A673 (cell line): Measurements from ENCODE around the gene RPTOR.

Experiments
- EZH2 ChIP-seq: fragments of 200-600 bp; sonication (generic); IDR thresholded peaks from 2 replicates; pipeline ENCODE4 v1.6.1; 2017; ENCODE audit warnings: borderline replicate concordance, low read depth, mild to moderate bottlenecking, mixed read lengths, antibody characterized with exemption, low read length; ENCODE audit not compliant: poor library complexity, severe bottlenecking
- TF ChIP-seq, protein P1 (sequence below): fragments of 300-800, 200-600 bp; sonication (generic); conservative IDR thresholded peaks from 2 replicates; pipeline ENCODE4 v1.5.1; 2017; ENCODE audit warnings: low read depth, mild to moderate bottlenecking, antibody characterized with exemption, low read length, moderate library complexity, mixed read lengths

- TF ChIP-seq, protein P1, sequence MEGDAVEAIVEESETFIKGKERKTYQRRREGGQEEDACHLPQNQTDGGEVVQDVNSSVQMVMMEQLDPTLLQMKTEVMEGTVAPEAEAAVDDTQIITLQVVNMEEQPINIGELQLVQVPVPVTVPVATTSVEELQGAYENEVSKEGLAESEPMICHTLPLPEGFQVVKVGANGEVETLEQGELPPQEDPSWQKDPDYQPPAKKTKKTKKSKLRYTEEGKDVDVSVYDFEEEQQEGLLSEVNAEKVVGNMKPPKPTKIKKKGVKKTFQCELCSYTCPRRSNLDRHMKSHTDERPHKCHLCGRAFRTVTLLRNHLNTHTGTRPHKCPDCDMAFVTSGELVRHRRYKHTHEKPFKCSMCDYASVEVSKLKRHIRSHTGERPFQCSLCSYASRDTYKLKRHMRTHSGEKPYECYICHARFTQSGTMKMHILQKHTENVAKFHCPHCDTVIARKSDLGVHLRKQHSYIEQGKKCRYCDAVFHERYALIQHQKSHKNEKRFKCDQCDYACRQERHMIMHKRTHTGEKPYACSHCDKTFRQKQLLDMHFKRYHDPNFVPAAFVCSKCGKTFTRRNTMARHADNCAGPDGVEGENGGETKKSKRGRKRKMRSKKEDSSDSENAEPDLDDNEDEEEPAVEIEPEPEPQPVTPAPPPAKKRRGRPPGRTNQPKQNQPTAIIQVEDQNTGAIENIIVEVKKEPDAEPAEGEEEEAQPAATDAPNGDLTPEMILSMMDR = no peak
- TF ChIP-seq EZH2 = no peak
Measured at GRCh38 chr17:80763293-80763867, 218.7 kb downstream of the RPTOR start.
